ENCODE results near the gene MAFF.
"Not testable (repeated sequence)": the region's sequence is repeated elsewhere in the genome, so short reads cannot be mapped to it uniquely, and the experiment has no call there.

Gene MAFF

DNA sequence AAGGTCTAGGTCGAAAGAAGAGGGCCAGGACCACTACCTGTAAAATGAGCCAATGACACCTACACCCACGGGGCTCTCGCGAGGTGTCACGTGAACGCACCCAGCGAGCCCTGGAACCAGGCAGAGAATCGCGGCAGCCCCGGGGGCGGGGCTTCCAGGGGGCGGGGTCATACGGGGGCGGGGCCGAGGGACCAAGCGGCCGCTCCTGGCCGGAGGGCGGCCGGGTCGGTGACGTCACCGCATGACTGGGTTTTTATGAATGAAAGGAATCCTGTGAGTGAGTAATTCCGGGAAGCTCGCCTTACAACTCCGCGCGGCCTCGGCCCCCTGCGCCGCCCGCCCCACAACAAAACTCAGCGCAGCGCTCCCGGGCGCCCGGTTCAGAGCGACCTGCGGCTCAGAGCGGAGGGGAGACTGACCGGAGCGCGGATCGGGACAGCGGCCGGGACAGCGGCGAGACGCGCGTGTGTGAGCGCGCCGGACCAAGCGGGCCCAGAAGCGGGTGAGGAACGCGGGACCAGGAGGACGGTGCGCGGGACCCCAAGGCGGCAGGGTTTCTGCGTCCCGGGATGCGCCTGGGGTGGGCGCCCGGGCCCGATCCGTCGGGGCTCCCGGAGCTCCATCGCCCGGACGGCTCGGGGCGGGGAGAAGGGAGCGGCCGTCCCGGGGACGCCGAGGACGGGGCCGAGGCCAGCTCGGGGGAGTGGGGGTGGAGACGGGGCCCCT, at the start of gene MAFF:
Gene MAFF, plus strand, starts transcription at position 284 of the 726 bp plus-strand sequence. CDS start 11,860 bp downstream, outside the sequence.
- DNase-seq = peak; percentile 42

DNA sequence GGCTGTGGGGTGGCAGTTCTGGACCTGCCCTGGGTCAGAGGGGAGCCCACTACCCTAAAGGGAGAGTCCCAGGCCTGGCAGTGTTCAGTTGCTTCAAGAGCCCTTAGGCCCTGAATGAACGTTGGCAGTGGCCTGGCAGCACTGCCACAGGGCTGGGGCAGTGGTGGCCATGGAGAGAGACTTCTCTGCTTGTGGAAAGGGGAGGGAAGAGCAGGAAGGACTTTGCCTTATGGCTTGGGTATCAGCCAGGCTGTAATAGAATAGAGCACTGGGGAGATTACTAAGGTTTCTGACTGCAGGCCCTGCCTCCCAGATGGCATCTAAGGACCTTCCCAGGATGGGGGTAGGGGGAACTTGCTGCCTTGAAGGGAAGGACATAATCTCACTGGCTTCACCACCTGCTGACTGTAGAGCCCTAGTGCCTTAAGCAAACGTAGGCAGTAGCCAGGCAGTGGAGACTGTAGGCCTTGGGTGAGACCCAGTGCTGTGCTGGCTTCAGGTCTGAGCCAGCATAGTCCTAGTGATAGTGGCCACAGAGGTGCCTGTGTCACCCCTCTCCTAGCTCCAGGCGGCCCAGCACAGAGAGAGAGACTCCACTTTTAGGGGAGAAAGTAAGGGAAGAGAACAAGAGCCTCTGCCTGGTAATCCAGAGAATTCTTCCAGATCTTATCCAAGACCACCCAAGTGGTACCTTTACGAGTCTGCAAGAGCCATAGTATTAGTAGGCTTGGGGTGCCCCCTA, 47.8 kb upstream of the MAFF start:
- no peak for DNase-seq

DNA sequence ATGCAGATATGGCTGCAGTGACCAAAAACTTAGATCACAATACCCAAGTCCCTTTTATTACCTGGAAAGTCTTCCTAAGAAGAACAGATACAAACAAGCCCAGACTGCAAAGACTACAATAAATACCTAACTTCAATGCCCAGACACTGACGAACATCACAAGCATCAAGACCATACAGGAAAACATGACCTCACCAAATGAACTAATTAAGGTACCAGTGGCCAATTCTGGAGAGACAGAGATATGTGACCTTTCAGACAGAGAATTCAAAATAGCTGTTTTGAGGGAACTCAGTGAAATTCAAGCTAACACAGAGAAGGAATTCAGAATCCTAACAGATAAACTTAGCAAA, 47.3 kb upstream of the MAFF start:
- not testable (repeated sequence) for DNase-seq

DNA sequence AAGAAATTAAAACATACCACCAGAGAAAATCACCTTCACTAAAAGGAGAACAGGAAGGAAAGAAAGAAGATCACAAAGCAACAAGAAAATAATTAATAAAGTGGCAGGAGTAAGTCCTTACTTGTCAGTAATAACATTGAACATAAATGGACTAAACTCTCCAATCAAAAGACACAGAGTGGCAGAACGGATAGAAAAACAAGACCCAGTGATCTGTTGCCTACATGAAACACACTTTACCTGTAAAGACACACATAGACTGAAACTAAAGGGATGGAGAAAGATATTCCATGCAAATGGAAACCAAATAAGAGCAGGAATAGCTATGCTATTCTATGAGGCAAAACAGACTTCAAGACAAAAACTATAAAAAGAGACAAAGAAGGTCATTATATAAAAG, 46.1 kb upstream of the MAFF start:
- no peak for DNase-seq

DNA sequence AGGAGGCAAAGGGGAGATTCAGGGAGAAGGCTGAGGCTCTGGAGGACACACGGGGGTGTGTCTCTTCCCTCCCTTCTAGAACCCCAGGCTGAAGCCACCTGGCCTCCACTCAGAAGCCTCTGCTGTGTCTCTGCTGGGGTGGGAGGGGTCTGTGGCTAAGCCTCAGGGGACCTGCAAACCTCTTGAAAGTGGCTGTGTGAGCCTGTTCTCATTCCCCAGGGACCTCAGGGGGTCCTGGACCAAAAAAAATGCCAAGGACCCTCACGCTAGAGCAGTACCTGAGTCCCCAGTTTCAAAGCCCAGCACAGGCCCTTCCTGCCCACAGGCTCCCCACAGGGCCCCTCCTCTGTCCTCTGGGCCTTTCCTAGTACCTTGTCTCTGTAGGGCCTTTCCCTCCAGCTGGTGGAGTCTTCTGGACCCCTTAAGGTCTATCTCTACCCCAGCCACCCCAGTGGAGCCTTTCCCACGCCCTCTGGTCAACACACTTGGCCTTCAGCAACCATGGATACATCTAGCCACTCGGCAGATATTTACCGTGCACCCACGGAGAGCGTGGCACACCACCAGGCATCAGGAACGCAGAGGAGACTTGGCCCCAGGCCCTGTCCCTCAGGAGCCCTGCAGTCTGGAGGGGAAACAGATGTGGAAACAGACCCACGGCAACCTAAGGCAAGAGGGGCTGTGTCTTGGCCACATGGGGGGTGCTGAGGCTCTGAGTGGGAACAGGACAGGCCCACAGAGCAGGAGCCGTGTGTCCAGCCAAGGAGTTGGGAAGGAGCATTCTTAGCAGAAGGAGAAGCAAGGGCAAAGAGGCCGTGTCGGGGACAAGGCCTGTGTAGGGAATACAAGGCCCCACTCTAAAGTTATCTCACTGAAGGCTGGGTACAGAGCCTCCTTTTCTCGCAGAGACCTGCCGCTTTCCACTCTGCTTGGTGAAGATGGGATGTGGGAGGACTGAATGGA, 38.6 kb upstream of the MAFF start:
- no peak for DNase-seq

DNA sequence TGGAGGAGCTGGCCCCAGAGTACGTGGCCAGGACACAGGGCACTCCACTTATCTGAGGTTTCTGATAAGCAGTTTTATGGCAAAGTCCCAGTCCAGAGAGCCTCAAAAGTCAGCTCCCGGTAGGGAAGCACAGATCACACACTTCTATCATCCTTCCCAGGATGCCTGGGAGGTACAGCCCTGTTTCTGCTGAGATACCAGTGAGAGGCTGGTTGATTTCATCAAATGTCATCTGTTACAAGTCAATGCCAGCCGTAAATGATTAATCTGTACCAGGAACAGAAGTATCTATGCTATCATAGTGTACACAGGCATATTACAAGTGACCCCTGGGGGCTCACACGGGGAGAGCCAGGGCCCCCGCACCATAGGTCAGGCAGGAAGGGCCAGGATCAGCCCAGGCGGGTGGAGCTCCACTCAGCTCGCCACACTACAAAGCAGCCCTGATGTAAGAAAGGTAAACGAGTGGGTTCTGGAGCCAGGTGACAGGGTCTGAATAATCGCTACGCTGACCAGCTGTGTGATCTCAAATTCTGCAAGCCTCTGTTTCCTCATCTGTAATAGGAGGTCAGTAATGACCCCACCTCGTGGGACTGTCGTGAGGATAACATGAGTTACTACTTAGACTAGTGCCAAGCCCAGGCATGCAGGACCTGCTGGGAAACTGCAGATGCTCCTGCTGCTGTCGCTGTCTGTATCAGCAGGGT, 37.8 kb upstream of the MAFF start:
- DNase-seq = no peak

DNA sequence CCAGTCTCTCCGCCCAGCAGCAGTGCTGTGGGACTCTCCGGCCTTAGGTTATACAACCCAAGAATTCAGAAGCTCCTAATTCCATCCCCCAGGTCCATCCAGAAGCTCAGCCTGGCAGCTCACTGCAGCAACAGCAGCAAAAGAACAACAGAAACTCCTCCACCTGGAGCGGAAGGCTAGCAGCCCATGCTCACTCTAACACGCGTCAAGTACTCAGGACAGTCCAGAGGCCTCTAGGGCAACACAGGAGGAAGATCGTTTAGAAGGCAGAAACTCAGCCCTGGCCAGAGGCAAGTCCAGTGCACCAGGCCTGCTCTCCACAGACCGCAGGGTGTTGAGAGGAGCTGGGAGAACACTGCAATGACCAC, 37.3 kb upstream of the MAFF start:
- no peak for DNase-seq

DNA sequence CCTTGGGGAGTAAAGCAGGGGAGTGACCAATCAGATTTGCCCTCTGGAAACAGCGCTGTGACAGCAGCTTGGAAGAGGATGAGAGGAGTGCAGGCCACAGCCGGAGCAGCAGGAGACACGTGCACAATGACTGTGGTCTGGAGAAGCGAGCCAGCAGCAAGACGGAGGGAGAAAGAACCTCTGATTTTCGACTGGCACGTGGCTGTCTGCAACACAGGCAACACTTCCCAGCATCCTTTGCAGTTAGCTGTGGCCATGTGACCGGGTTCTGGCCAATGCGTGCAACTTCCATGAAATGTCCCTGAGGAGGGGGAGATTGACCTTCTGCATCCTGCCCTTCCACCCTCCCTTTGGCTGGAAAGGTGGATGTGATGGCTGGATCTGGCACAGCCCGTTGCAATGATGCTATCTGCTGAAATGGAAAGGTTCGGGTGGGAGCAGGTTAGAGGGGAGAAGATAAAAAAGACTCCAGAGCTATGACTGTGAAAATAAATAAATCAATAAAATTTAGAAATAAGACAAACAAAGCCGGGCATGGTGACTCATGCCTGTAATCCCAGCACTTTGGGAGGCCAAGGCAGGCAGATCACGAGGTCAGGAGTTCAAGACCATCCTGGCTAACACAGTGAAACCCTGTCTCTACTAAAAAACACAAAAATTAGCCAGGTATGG, 35.7 kb upstream of the MAFF start:
- DNase-seq = no peak

DNA sequence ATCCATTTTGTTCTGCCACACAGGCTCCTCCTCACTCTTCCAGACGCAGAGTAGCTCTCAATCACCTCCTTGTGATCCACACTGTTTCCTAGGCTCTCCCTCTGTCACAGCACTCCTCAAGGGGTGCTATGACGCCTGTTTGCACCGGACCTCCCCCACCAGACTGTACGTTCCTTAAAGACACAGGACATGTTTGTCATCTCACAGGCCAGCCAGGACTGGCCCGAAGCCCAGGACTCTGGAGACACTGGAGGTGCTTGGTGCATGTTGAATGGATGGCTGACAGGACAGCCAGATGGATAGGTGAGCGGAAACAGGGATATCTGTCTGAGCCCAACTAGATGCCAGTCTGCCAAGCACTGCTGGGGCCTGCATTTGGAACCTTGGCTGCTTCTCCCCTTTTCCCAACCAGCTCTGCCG, 33.8 kb upstream of the MAFF start:
- DNase-seq = no peak

DNA sequence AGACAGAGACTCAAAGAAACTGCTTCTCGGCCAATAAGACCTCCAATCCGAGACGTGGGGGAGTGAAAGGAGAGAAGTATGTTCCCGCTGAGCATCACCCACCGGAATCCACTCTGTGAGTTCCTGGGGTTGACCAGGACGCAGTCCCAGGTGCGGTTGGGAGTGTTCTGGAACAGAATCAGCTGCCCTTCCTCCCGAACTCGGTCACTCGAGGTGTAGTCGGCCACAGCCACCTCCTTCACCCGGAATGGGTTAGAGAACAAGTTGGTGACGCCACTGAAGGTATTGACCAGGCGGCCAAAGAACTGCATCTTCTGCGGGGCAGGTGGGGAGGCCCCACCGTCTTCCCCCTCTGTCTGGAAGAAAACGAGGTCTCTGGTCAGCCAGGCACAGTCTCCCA, 32.7 kb upstream of the MAFF start:
- DNase-seq = no peak

DNA sequence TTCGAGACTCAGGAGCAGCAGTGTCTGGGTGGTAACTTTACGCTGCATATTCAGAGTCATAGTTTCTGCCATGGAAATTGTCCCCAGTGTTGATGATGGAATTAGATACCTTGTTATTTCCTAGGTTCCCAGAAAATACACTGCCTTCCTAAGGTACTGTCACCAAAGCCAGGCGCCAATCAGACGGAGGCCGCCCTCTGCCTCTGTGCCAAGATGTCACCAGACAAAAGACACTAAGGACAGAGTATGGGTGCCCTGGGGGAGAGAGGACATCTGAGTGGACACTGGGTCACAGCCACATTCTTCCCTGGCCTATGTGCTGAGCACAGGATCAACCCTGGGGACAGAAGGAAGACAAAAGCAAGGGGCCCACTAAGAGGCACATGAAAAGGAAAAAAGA, 31.3 kb upstream of the MAFF start:
- no peak for DNase-seq

DNA sequence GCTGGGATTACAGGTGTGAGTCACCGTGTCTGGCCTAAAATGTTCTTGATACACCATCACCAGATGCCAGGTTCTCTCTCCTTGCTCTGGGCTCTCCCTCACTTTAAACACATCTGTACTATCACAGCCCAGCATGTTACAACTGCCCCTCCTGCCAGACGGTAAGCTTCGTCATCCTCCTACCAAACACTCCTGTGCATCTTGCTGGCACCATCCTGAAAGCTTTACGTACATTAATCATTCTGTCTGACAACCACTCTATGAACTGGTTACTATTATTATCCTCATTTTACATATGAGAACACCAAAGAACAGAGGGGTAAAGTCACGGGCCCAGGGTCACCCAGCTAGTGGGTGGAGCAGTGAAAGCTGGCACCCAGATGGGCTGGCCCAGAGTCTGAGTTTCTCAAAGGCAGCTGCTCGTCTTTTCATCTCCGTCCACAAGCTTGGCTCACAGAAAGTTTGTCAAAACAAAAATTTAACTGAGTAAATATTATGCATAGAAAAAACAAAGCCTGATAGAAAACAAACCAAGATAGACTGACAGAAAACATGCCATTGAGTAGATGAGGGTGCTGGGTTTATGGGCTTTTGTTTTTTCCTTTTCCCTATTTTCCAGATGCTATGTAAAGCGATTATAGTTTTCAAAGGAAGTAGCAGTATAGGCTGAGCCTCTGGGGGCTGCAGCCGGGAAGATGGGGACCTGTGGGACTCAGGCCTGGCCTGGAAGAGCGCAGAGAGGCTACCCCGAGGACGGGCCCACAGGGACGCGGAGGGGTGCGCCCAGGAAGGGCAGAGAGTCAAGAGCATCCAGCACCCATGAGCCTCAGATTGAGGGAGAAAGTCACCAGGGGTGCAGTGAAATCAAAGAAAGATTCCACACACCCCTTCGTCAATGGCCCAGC, 29.6 kb upstream of the MAFF start:
- no peak for DNase-seq

DNA sequence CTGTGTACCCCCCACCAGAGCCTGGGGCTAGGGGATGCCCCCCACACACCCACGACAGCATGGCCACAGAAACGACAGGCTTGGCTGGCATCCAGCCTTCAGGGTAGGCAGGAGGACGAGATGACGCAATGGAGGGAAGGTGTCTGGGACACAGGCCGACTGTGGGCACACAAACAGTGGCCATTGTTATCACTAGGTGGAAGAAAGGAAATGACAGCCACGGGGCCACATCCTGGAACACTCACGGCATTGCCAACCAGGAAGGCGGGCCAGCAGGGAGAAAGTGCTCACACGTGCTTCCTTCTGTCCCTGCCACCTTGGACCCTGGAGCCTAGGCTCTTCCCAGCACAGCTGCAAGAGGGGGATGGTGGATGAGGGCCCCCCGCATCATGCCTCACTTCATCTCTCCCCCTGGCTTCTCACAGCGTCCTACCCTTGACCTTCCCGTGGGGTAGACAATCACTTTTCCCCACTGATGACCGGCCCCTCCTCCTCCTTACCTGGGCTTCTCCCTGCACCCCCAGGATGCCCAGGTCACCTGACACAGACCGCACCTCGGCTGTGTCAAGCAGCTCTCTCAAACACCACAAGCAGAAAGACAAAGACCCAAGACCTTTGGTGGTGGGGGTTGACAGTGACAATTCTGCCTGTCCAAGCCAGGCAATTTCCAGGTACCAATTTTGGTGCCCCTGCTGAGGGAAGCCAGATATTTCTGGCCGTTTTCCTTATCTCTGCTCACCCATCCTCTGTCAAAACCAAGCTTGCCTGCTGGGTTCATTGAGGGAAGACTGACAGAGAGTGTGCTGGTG, 28.8 kb upstream of the MAFF start:
- no peak for DNase-seq

DNA sequence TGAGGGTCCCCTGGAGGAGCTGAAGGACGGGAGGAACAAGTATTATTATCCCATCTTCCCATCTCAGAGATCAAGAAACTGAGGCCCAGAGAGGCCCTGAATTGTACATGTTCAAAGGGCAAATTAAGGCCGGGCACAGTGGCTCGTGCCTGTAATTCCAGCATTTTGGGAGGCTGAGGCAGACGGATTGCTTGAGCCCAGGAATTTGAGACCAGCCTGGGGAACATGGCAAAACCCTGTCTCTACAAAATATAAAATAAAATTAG, 28.2 kb upstream of the MAFF start:
- DNase-seq = no peak

DNA sequence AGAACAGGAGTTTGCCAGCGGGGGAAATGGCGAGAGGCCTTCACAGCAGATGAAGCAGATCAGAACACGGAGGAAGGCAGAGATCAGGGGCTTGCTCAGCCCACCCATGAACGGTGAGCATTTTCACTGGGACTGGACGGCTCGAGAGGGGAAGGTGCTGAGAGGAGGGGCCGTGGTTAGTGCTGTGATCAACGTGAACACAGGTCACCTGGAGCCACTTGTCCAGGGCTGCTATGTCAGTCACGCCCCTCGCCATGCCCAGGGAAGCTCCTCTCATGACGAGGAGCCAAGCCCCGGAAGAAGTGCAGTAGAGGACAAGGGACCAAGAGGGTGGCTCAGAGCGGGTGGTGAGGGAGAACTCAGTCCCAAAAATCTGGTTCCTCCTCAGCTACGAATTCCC, 27.2 kb upstream of the MAFF start:
- DNase-seq = no peak

DNA sequence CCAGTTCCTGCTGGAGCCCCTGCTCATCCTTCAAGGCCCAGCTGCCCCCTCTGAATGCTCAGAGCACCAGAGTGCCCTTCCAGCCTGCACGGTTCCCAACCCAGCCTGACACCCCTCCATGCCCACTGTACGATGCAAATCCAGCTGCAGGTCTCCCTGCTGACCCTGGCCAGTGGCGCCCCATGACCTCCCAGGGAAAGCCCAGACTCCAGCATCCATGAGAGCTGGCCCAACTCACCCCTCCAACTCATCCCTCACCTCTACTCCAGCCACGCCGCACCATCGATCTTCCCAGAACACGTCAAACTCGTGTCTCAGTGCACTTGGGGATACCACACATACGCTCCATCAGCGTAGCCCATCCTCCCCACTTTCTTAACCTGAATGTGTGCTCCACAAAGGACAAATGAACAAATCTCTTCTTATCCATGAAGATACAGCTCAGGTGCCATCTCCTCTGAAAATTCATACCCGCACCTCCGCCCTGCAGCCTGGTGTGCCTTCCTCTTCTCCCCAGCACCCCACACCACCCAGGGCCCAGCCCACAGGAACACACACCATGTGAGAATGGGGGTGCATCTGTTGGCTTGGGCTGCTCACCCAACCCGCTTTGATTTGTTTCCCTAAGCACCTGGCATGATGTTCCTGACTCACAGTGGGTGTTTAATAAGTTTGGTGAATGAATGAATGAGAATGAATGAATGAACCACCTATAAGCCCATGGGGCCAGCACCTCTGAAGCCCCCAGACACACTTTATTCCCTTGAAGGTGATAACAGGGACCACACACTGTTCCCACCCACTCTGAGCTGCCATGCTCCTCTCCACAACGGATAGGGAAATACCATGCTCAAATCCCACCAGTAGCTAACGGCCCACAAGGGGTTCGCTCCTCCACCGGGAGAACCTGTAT, 26.3 kb upstream of the MAFF start:
- no peak for DNase-seq

DNA sequence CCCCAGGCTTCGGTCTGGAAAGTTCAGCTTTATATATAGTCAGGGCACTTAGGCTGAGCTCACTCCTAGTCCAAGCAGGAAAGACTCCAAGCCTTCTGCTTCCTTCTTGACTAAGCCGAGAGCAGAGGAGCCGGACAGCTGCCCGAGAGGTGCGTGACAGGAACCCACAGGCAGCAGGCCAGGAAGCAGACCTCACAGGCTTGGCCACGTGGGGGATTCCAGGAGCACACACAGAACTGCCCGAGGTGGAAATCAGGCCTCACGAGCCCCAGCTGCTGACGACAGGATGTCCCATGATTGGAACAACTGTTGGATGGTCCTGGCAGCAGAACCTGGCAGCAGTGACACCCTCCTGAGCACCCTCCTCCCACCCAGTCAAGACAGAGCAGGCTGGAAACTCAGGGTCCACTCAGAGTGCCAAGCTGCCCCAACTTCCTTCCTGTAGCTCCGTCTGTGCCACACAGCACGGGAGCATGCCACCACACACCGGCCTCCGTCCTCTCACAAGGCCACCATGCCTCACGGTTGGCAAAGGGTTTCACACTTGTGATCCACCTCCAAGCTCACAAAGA, 25.5 kb upstream of the MAFF start:
- DNase-seq = no peak

DNA sequence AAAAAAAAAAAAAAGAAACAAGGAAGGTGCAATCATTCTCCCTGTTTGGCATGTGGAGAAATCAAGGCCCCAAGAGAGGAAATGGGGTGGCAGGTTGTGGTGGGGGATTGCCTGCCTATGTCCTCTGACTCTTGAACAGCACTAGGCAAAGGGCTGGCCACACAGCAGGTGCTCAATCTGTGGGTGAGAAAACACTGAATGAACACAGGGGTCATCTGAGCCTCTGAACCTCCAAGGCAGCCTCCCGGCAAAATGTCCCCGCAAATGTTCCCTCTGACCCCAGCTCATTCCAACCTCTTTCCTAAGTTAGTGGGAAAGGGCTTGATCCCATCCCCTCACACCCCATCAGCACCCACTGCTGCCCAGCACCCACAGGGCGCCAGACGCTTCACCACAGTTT, 24.8 kb upstream of the MAFF start:
- no peak for DNase-seq

DNA sequence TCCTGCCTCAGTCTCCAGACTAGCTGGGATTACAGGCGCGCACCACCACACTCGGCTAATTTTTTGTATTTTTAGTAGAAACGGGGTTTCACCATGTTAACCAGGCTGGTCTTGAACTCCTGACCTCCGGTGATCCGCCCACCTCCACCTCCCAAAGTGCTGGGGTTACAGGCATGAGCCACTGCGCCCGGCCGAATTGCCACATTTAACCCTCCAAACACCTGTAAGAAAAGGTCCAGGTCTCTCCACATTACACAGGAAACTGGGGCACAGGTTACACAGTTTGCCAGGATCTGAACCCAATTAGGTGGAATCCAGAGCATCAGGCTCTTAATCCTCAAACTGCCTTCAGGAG, 24.2 kb upstream of the MAFF start:
- DNase-seq = not testable (repeated sequence)

All from NCI-H187 treated with DMSO at 0.1 percent for 48 hours (cell line).